CD4-positive, alpha-beta T cell (primary cell): ENCODE data around the gene RXRG. TPM values are rescaled to one million over a fixed set of nuclear protein-coding genes. Genes with fewer than 3 reads are reported as not detected.

Source experiments
- ATAC-seq: fragments of 200-7000 bp; cut with Tn5 transposase; one replicate; pipeline ENCODE4 v1.10.0; 2022; ENCODE audit warnings: mild to moderate bottlenecking; ENCODE audit not compliant: poor library complexity
- CTCF ChIA-PET: fragments of 350-600 bp; sonication (Branson Sonifier 250); formaldehyde crosslinking; loops from one replicate; lab custom pipeline; 2021; ENCODE audit warnings: antibody characterized with exemption, inconsistent platforms; lab: Charles Lee
- POLR2A ChIA-PET: fragments of 350-600 bp; sonication (Branson Sonifier 250); formaldehyde crosslinking; loops from one replicate; lab custom pipeline; 2021; ENCODE audit warnings: antibody characterized with exemption, inconsistent platforms; lab: Charles Lee
- DNase-seq, 14 experiments: peaks; one replicate each; pipeline ENCODE4 v3.0.0-alpha.2; 2013 to 2020; ENCODE audit warnings: mixed read lengths in 2 of 14
- H3K27ac ChIP-seq, 2 donors: one replicate each; pipeline versions ENCODE4 v1.5.1 to v1.7.0; 2013; ENCODE audit warnings: low read length in 2 of 2, low read depth in 1 of 2, mild to moderate bottlenecking in 1 of 2
- H3K27me3 ChIP-seq, 2 experiments: 1 replicate in 1 of 2; 2 replicates in 1 of 2; pipeline versions ENCODE4 v1.6.1 to v1.7.0; 2013; ENCODE audit warnings: low read length in 2 of 2, control low read depth in 1 of 2, mild to moderate bottlenecking in 1 of 2, moderate library complexity in 1 of 2; ENCODE audit not compliant: insufficient read depth in 2 of 2, control insufficient read depth in 1 of 2
- H3K36me3 ChIP-seq: one replicate; pipeline ENCODE4 v1.6.1; 2013; ENCODE audit warnings: low read length, control low read depth; ENCODE audit not compliant: insufficient read depth
- H3K4me1 ChIP-seq: one replicate; pipeline ENCODE4 v1.6.1; 2013; ENCODE audit warnings: low read length, control low read depth; ENCODE audit not compliant: insufficient read depth
- H3K4me3 ChIP-seq: one replicate; pipeline ENCODE4 v1.5.1; 2013; ENCODE audit warnings: mild to moderate bottlenecking, low read length, moderate library complexity
- H3K9me3 ChIP-seq, 2 experiments: 1 replicate in 1 of 2; 2 replicates in 1 of 2; pipeline versions ENCODE4 v1.6.1 to v1.7.0; 2013; ENCODE audit warnings: low read length in 2 of 2, mild to moderate bottlenecking in 2 of 2, control low read depth in 1 of 2, moderate library complexity in 1 of 2; ENCODE audit not compliant: control insufficient read depth in 1 of 2, insufficient read depth in 1 of 2
- H3K27ac Mint-ChIP-seq: one replicate; pipeline ENCODE4 v1.8.0; 2020; ENCODE audit warnings: mixed read lengths
- H3K27me3 Mint-ChIP-seq: one replicate; pipeline ENCODE4 v1.8.0; 2021; ENCODE audit warnings: mixed read lengths
- H3K36me3 Mint-ChIP-seq: one replicate; pipeline ENCODE4 v1.8.0; 2021; ENCODE audit warnings: low read depth, mixed read lengths
- H3K4me1 Mint-ChIP-seq: one replicate; pipeline ENCODE4 v1.8.0; 2021; ENCODE audit warnings: low read depth, mixed read lengths
- H3K4me3 Mint-ChIP-seq: one replicate; pipeline ENCODE4 v1.8.0; 2020; ENCODE audit warnings: mild to moderate bottlenecking, mixed read lengths
- H3K9me3 Mint-ChIP-seq: one replicate; pipeline ENCODE4 v1.8.0; 2020; ENCODE audit warnings: mixed read lengths
- intact Hi-C, 2 experiments: fragments of 100-400 bp; cut with DNase I in 1 of 2; cut with micrococcal nuclease in 1 of 2; formaldehyde crosslinking; loops; one replicate each; pipeline versions ENCODE4 v1.15.1 to v1.9.0; 2023 to 2025; cut with DNase I, micrococcal nuclease
- total RNA-seq, 174 experiments: library from RNA in 2 of 174; stranded (reverse) in 2 of 174; gene quantifications; one replicate each; pipeline ENCODE4 v1.2.3 and lab custom pipeline; 2021 to 2026
- TF ChIP-seq, protein P1 (sequence below): fragments of 200-600 bp; IDR thresholded peaks from one replicate; pipeline ENCODE4 v1.8.0; 2022; ENCODE audit warnings: antibody characterized with exemption, mild to moderate bottlenecking

The RXRG gene
- total RNA-seq, 2 experiments from 2014 or later = not detected

GRCh38 chr1:165402517-165403111 is 42.3 kb downstream of the RXRG start:
- H3K36me3 Mint-ChIP-seq = no peaks in the 10 kb centered on the region
- Histone ChIP-seq H3K27me3 (peaks cover 10 to 25% of the 10 kb centered on the region in 2 experiments), H3K4me3 (no peak overlapping the region), H3K4me1 (peaks cover 5% of the 10 kb centered on the region), H3K36me3 (no peaks in the 10 kb centered on the region), H3K27ac (no peak overlapping the region), H3K9me3 (no peaks in the 10 kb centered on the region)
- H3K27me3 Mint-ChIP-seq = peaks cover 56% of the 10 kb centered on the region
- intact Hi-C loops = no loop called here
- ChIA-PET CTCF (interaction anchor here (1.4 kb wide), 2 partner anchors 10 to 190 kb away, joined by 5 read pairs; no protein-coding TSS in a partner anchor), POLR2A (no interaction called here)
- H3K4me3 Mint-ChIP-seq = no peak overlapping the region
- no peak for DNase-seq
- H3K9me3 Mint-ChIP-seq = no peaks in the 10 kb centered on the region
- H3K27ac Mint-ChIP-seq = no peak overlapping the region
- TF ChIP-seq, protein P1, sequence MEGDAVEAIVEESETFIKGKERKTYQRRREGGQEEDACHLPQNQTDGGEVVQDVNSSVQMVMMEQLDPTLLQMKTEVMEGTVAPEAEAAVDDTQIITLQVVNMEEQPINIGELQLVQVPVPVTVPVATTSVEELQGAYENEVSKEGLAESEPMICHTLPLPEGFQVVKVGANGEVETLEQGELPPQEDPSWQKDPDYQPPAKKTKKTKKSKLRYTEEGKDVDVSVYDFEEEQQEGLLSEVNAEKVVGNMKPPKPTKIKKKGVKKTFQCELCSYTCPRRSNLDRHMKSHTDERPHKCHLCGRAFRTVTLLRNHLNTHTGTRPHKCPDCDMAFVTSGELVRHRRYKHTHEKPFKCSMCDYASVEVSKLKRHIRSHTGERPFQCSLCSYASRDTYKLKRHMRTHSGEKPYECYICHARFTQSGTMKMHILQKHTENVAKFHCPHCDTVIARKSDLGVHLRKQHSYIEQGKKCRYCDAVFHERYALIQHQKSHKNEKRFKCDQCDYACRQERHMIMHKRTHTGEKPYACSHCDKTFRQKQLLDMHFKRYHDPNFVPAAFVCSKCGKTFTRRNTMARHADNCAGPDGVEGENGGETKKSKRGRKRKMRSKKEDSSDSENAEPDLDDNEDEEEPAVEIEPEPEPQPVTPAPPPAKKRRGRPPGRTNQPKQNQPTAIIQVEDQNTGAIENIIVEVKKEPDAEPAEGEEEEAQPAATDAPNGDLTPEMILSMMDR = no peak
- no peak for ATAC-seq
- no peaks in the 10 kb centered on the region for H3K4me1 Mint-ChIP-seq

GRCh38 chr1:165397944-165398343 is 47.0 kb downstream of the RXRG start:
- no peaks in the 10 kb centered on the region for H3K9me3 Mint-ChIP-seq
- Histone ChIP-seq H3K27ac (no peak overlapping the region), H3K9me3 (no peaks in the 10 kb centered on the region), H3K4me3 (no peak overlapping the region), H3K36me3 (no peaks in the 10 kb centered on the region), H3K4me1 (peaks cover 12% of the 10 kb centered on the region), H3K27me3 (peaks cover 21 to 43% of the 10 kb centered on the region in 2 experiments)
- H3K27me3 Mint-ChIP-seq = peaks cover 67% of the 10 kb centered on the region
- TF ChIP-seq, protein P1 = no peak
- intact Hi-C loops = loop anchor here in 1 of 2 experiments (10.0 kb wide), 2 partner anchors 307 to 1647 kb away; no protein-coding TSS in a partner anchor
- no peaks in the 10 kb centered on the region for H3K36me3 Mint-ChIP-seq
- CTCF ChIA-PET = no interaction called here
- peaks cover 9% of the 10 kb centered on the region for H3K4me1 Mint-ChIP-seq
- H3K4me3 Mint-ChIP-seq = no peak overlapping the region
- POLR2A ChIA-PET = interaction anchor here (0.6 kb wide), 1 partner anchor 332 kb away, joined by 3 read pairs; no protein-coding TSS in a partner anchor
- ATAC-seq (peak; percentile 33), DNase-seq (peak in 7 of 14 experiments; percentile 4 to 51 (median 16))
- no peak overlapping the region for H3K27ac Mint-ChIP-seq

- ChIA-PET CTCF (interaction anchor here (1.1 kb wide), 1 partner anchor 197 kb away, joined by 5 read pairs; no protein-coding TSS in a partner anchor), POLR2A (interaction anchor here (1.4 kb wide), 1 partner anchor 10 kb away, joined by 3 read pairs; no protein-coding TSS in a partner anchor)
- DNase-seq (no peak), ATAC-seq (no peak)
- H3K27ac Mint-ChIP-seq = no peak overlapping the region
- Histone ChIP-seq H3K9me3 (no peaks in the 10 kb centered on the region), H3K4me1 (peaks cover 21% of the 10 kb centered on the region), H3K27ac (no peak overlapping the region), H3K36me3 (no peaks in the 10 kb centered on the region), H3K4me3 (no peak overlapping the region), H3K27me3 (peaks cover 29 to 55% of the 10 kb centered on the region in 2 experiments)
- peaks cover 82% of the 10 kb centered on the region for H3K27me3 Mint-ChIP-seq
- H3K36me3 Mint-ChIP-seq = no peaks in the 10 kb centered on the region
- TF ChIP-seq, protein P1 = no peak
- peaks cover 17% of the 10 kb centered on the region for H3K4me1 Mint-ChIP-seq
- no peak overlapping the region for H3K4me3 Mint-ChIP-seq
- no peaks in the 10 kb centered on the region for H3K9me3 Mint-ChIP-seq
- intact Hi-C loops = loop anchor here in 1 of 2 experiments (10.0 kb wide), 2 partner anchors 309 to 1649 kb away; no protein-coding TSS in a partner anchor
Measured at GRCh38 chr1:165395901-165396300, 49.0 kb downstream of the RXRG start.
